Measurements from ENCODE around the gene ZACN. TPM values are rescaled to one million over a fixed set of nuclear protein-coding genes. Genes with fewer than 3 reads are reported as not detected.
A peak's percentile ranks its signal among the peaks of the same experiment; 100 is the strongest.

ZACN gene
- total and polyA plus RNA-seq, 4 experiments from 2014 or later: 0.35 to 1.0 TPM; not detected in 2

- ChIA-PET CTCF (ENCODE audit: partially characterized antibody) (interaction anchor here (1.0 to 4.7 kb wide), 8 partner anchors 14 to 195 kb away, joined by 3 to 30 read pairs (median 6); no protein-coding TSS in a partner anchor), POLR2A (ENCODE audit: partially characterized antibody) (interaction anchor here (0.9 to 2.8 kb wide), 25 partner anchors 11 to 397 kb away, joined by 3 to 24 read pairs (median 4); partner anchors contain the start of genes FBF1, PRPSAP1, RHBDF2 and SRP68)
- H3K27me3 Mint-ChIP-seq: no peaks in the 10 kb centered on the region
- peaks cover 14 to 30% of the 10 kb centered on the region in 2 donors for H3K36me3 Mint-ChIP-seq
- no peak for DNase-seq
- intact Hi-C loops (cut with micrococcal nuclease): no loop called here
- no peaks in the 10 kb centered on the region for H3K27me3 ChIP-seq (ENCODE audit: insufficient read depth, low read length)
- H3K4me1 Mint-ChIP-seq: peaks cover 20 to 45% (median 33%) of the 10 kb centered on the region in 4 donors
- H3K9me3 ChIP-seq (ENCODE audit: control insufficient read depth in 1 of 2, low read length in 2 of 2): no peaks in the 10 kb centered on the region
- peaks cover 6% of the 10 kb centered on the region for H3K36me3 ChIP-seq (ENCODE audit: insufficient read depth, low read length)
- peak overlapping the region; percentile 84 to 86 for H3K4me3 ChIP-seq (ENCODE audit: low read length in 2 of 2)
- H3K9me3 Mint-ChIP-seq: no peaks in the 10 kb centered on the region
- H3K27ac Mint-ChIP-seq: peak overlapping the region; percentile 17 to 99 (median 97)
- H3K4me1 ChIP-seq (ENCODE audit: insufficient read depth, low read length): peaks cover 27% of the 10 kb centered on the region
- peak overlapping the region; percentile 92 to 98 (median 96) for H3K4me3 Mint-ChIP-seq
- H3K27ac ChIP-seq (ENCODE audit: low read depth, low read length): peak overlapping the region; percentile 86
Observed at GRCh38 chr17:76104140-76104895, 25.3 kb downstream of the ZACN start.

- Histone ChIP-seq H3K27me3 (ENCODE audit: insufficient read depth, low read length) (no peaks in the 10 kb centered on the region), H3K9me3 (ENCODE audit: control insufficient read depth in 1 of 2, low read length in 2 of 2) (no peaks in the 10 kb centered on the region), H3K36me3 (ENCODE audit: insufficient read depth, low read length) (peaks cover 2% of the 10 kb centered on the region), H3K4me3 (ENCODE audit: low read length in 2 of 2) (no peak overlapping the region), H3K4me1 (ENCODE audit: insufficient read depth, low read length) (peaks cover 27% of the 10 kb centered on the region), H3K27ac (ENCODE audit: low read depth, low read length) (no peak overlapping the region)
- H3K36me3 Mint-ChIP-seq: peaks cover 10 to 24% of the 10 kb centered on the region in 2 donors
- H3K4me3 Mint-ChIP-seq: peak overlapping the region; percentile 15 to 98 (median 68)
- no peaks in the 10 kb centered on the region for H3K27me3 Mint-ChIP-seq
- peaks cover 20 to 43% (median 30%) of the 10 kb centered on the region in 4 donors for H3K4me1 Mint-ChIP-seq
- DNase-seq: no peak
- CTCF ChIA-PET (ENCODE audit: partially characterized antibody): interaction anchor here (1.0 to 4.7 kb wide), 7 partner anchors 14 to 194 kb away, joined by 3 to 30 read pairs (median 7); no protein-coding TSS in a partner anchor
- POLR2A ChIA-PET (ENCODE audit: partially characterized antibody): interaction anchor here (0.9 to 2.8 kb wide), 6 partner anchors 12 to 75 kb away, joined by 3 to 24 read pairs (median 6); partner anchors contain the start of gene ZACN
- peak overlapping the region; percentile 17 to 98 (median 74) for H3K27ac Mint-ChIP-seq
- intact Hi-C loops (cut with micrococcal nuclease): no loop called here
- H3K9me3 Mint-ChIP-seq: no peaks in the 10 kb centered on the region
Observed at GRCh38 chr17:76104896-76105231, 25.9 kb downstream of the ZACN start.

- Histone ChIP-seq H3K27me3 (ENCODE audit: insufficient read depth, low read length) (no peaks in the 10 kb centered on the region), H3K4me1 (ENCODE audit: insufficient read depth, low read length) (peaks cover 20% of the 10 kb centered on the region), H3K27ac (ENCODE audit: low read depth, low read length) (no peak overlapping the region), H3K9me3 (ENCODE audit: control insufficient read depth in 1 of 2, low read length in 2 of 2) (no peaks in the 10 kb centered on the region), H3K4me3 (ENCODE audit: low read length in 2 of 2) (no peak overlapping the region), H3K36me3 (ENCODE audit: insufficient read depth, low read length) (no peaks in the 10 kb centered on the region)
- H3K4me1 Mint-ChIP-seq: peaks cover 12 to 32% (median 21%) of the 10 kb centered on the region in 4 donors
- H3K27ac Mint-ChIP-seq: peak overlapping the region in 1 of 7 donors; percentile 47
- no peak overlapping the region for H3K4me3 Mint-ChIP-seq
- no peaks in the 10 kb centered on the region for H3K9me3 Mint-ChIP-seq
- intact Hi-C loops (cut with micrococcal nuclease): loop anchor here (1.0 kb wide), 1 partner anchor 92 kb away; no protein-coding TSS in a partner anchor
- no peak for DNase-seq
- POLR2A ChIA-PET (ENCODE audit: partially characterized antibody): no interaction called here
- no peaks in the 10 kb centered on the region for H3K27me3 Mint-ChIP-seq
- H3K36me3 Mint-ChIP-seq: peaks cover under 1 to 13% of the 10 kb centered on the region in 2 donors
- CTCF ChIA-PET (ENCODE audit: partially characterized antibody): interaction anchor here (0.8 to 2.2 kb wide), 5 partner anchors 8 to 173 kb away, joined by 3 to 15 read pairs (median 5); no protein-coding TSS in a partner anchor
Observed at GRCh38 chr17:76106703-76107102, 27.7 kb downstream of the ZACN start.

GRCh38 chr17:76107509-76107908 lies 28.5 kb downstream of the ZACN start:
- CTCF ChIA-PET (ENCODE audit: partially characterized antibody): interaction anchor here (0.9 to 2.5 kb wide), 4 partner anchors 12 to 172 kb away, joined by 3 to 15 read pairs (median 8); no protein-coding TSS in a partner anchor
- H3K9me3 ChIP-seq (ENCODE audit: control insufficient read depth in 1 of 2, low read length in 2 of 2): no peaks in the 10 kb centered on the region
- intact Hi-C loops (cut with micrococcal nuclease): loop anchor here (1.0 kb wide), 1 partner anchor 93 kb away; no protein-coding TSS in a partner anchor
- peak in 1 of 5 donors; percentile 20 for DNase-seq
- Mint-ChIP-seq H3K4me1 (peaks cover 8 to 25% (median 15%) of the 10 kb centered on the region in 4 donors), H3K4me3 (no peak overlapping the region), H3K27me3 (no peaks in the 10 kb centered on the region), H3K36me3 (peaks cover 0 to 10% of the 10 kb centered on the region in 2 donors), H3K27ac (no peak overlapping the region), H3K9me3 (no peaks in the 10 kb centered on the region)
- no peak overlapping the region for H3K4me3 ChIP-seq (ENCODE audit: low read length in 2 of 2)
- POLR2A ChIA-PET (ENCODE audit: partially characterized antibody): interaction anchor here (0.5 to 0.6 kb wide), 2 partner anchors 54 to 1725 kb away, joined by 3 read pairs; no protein-coding TSS in a partner anchor
- H3K27me3 ChIP-seq (ENCODE audit: insufficient read depth, low read length): no peaks in the 10 kb centered on the region
- H3K4me1 ChIP-seq (ENCODE audit: insufficient read depth, low read length): peaks cover 12% of the 10 kb centered on the region
- no peaks in the 10 kb centered on the region for H3K36me3 ChIP-seq (ENCODE audit: insufficient read depth, low read length)
- H3K27ac ChIP-seq (ENCODE audit: low read depth, low read length): no peak overlapping the region

- no peaks in the 10 kb centered on the region for H3K36me3 Mint-ChIP-seq
- ChIA-PET CTCF (ENCODE audit: partially characterized antibody) (interaction anchor here (0.6 to 1.8 kb wide), 2 partner anchors 98 to 167 kb away, joined by 4 to 10 read pairs; no protein-coding TSS in a partner anchor), POLR2A (ENCODE audit: partially characterized antibody) (interaction anchor here (1.0 kb wide), 1 partner anchor 159 kb away, joined by 3 read pairs; no protein-coding TSS in a partner anchor)
- no peaks in the 10 kb centered on the region for H3K4me1 Mint-ChIP-seq
- no peak overlapping the region for H3K27ac Mint-ChIP-seq
- Histone ChIP-seq H3K9me3 (ENCODE audit: control insufficient read depth in 1 of 2, low read length in 2 of 2) (no peaks in the 10 kb centered on the region), H3K27me3 (ENCODE audit: insufficient read depth, low read length) (no peaks in the 10 kb centered on the region), H3K36me3 (ENCODE audit: insufficient read depth, low read length) (no peaks in the 10 kb centered on the region), H3K27ac (ENCODE audit: low read depth, low read length) (no peak overlapping the region), H3K4me3 (ENCODE audit: low read length in 2 of 2) (no peak overlapping the region), H3K4me1 (ENCODE audit: insufficient read depth, low read length) (no peaks in the 10 kb centered on the region)
- peaks cover 0 to 5% (median 0%) of the 10 kb centered on the region in 8 donors for H3K9me3 Mint-ChIP-seq
- no peaks in the 10 kb centered on the region for H3K27me3 Mint-ChIP-seq
- no peak for DNase-seq
- H3K4me3 Mint-ChIP-seq: no peak overlapping the region
- intact Hi-C loops (cut with micrococcal nuclease): no loop called here
Observed at GRCh38 chr17:76111956-76112355, 33.0 kb downstream of the ZACN start.

GRCh38 chr17:76115138-76115754 lies 36.3 kb downstream of the ZACN start:
- no peak overlapping the region for H3K4me3 ChIP-seq (ENCODE audit: low read length in 2 of 2)
- H3K4me1 Mint-ChIP-seq: no peaks in the 10 kb centered on the region
- no peak for DNase-seq
- H3K27me3 Mint-ChIP-seq: no peaks in the 10 kb centered on the region
- CTCF ChIA-PET (ENCODE audit: partially characterized antibody): interaction anchor here (0.7 to 2.9 kb wide), 4 partner anchors 9 to 164 kb away, joined by 3 to 23 read pairs (median 3); no protein-coding TSS in a partner anchor
- no peaks in the 10 kb centered on the region for H3K36me3 Mint-ChIP-seq
- H3K27ac Mint-ChIP-seq: peak overlapping the region in 1 of 7 donors; percentile 29
- H3K4me1 ChIP-seq (ENCODE audit: insufficient read depth, low read length): no peaks in the 10 kb centered on the region
- POLR2A ChIA-PET (ENCODE audit: partially characterized antibody): interaction anchor here (1.1 to 1.9 kb wide), 2 partner anchors 10 to 165 kb away, joined by 3 to 7 read pairs; no protein-coding TSS in a partner anchor
- H3K9me3 ChIP-seq (ENCODE audit: control insufficient read depth in 1 of 2, low read length in 2 of 2): no peaks in the 10 kb centered on the region
- no peak overlapping the region for H3K4me3 Mint-ChIP-seq
- intact Hi-C loops (cut with micrococcal nuclease): no loop called here
- no peak overlapping the region for H3K27ac ChIP-seq (ENCODE audit: low read depth, low read length)
- H3K9me3 Mint-ChIP-seq: peaks cover 0 to 5% (median 0%) of the 10 kb centered on the region in 8 donors
- no peaks in the 10 kb centered on the region for H3K27me3 ChIP-seq (ENCODE audit: insufficient read depth, low read length)
- no peaks in the 10 kb centered on the region for H3K36me3 ChIP-seq (ENCODE audit: insufficient read depth, low read length)

Measured in CD4-positive, alpha-beta memory T cell (primary cell).